Vagina (tissue), 2 donors: Measurements from ENCODE around the gene CCL26. TPM values are rescaled to one million over a fixed set of nuclear protein-coding genes. Genes with fewer than 3 reads are reported as not detected.
A peak's percentile ranks its signal among the peaks of the same experiment; 100 is the strongest.

Experiments used
- DNase-seq, 2 donors: peaks; one replicate each; pipeline ENCODE4 v3.0.0-alpha.2; 2017; ENCODE audit errors: extremely low spot score in 2 of 2
- H3K27ac ChIP-seq: fragments of 200-600 bp; sonication (generic); one replicate; pipeline ENCODE4 v1.5.1; 2019
- H3K27me3 ChIP-seq: fragments of 200-600 bp; sonication (generic); one replicate; pipeline ENCODE4 v1.5.1; 2019
- H3K36me3 ChIP-seq, 2 donors: fragments of 200-600 bp; sonication (generic); one replicate each; pipeline ENCODE4 v1.5.1; 2017 to 2019
- H3K4me1 ChIP-seq: fragments of 200-600 bp; sonication (generic); one replicate; pipeline ENCODE4 v1.5.1; 2019
- H3K4me3 ChIP-seq, 2 donors: fragments of 200-600 bp; sonication (generic); 1 replicate in 1 of 2; 2 replicates in 1 of 2; pipeline ENCODE4 v1.5.1; 2016 to 2019
- H3K9me3 ChIP-seq: fragments of 200-600 bp; sonication (generic); one replicate; pipeline ENCODE4 v1.5.1; 2019
- CTCF ChIP-seq, 3 experiments: fragments of 450-650 bp in 2 of 3; fragments of 200-600 bp in 1 of 3; sonication (generic) in 1 of 3; IDR thresholded peaks; one replicate each; pipeline ENCODE4 v1.5.1; 2017 to 2019; ENCODE audit warnings: antibody characterized with exemption in 3 of 3, mild to moderate bottlenecking in 2 of 3, moderate library complexity in 2 of 3
- POLR2A ChIP-seq, 2 donors: fragments of 450-650 bp; IDR thresholded peaks; one replicate each; pipeline ENCODE4 v1.6.1; 2017; ENCODE audit warnings: antibody characterized with exemption in 2 of 2, mild to moderate bottlenecking in 2 of 2, moderate library complexity in 2 of 2
- POLR2AphosphoS5 ChIP-seq, 2 donors: sonication (generic); formaldehyde crosslinking; IDR thresholded peaks; one replicate each; pipeline ENCODE4 v1.9.0; 2017; ENCODE audit warnings: antibody characterized with exemption in 2 of 2, mild to moderate bottlenecking in 2 of 2, low read depth in 1 of 2; ENCODE audit not compliant: insufficient read depth in 1 of 2
- intact Hi-C: fragments of 100-400 bp; cut with DNase I; formaldehyde crosslinking; loops from one replicate; pipeline ENCODE4 v1.15.1; 2023
- total RNA-seq: library from RNA; depleted of rRNA; stranded (reverse); fragments of >200 nt; gene quantifications from one replicate; pipeline ENCODE4 v1.2.3, GENCODE V29; 2016

CCL26 gene
- total RNA-seq, 1 donor from 2014 or later, result not detected

DNA sequence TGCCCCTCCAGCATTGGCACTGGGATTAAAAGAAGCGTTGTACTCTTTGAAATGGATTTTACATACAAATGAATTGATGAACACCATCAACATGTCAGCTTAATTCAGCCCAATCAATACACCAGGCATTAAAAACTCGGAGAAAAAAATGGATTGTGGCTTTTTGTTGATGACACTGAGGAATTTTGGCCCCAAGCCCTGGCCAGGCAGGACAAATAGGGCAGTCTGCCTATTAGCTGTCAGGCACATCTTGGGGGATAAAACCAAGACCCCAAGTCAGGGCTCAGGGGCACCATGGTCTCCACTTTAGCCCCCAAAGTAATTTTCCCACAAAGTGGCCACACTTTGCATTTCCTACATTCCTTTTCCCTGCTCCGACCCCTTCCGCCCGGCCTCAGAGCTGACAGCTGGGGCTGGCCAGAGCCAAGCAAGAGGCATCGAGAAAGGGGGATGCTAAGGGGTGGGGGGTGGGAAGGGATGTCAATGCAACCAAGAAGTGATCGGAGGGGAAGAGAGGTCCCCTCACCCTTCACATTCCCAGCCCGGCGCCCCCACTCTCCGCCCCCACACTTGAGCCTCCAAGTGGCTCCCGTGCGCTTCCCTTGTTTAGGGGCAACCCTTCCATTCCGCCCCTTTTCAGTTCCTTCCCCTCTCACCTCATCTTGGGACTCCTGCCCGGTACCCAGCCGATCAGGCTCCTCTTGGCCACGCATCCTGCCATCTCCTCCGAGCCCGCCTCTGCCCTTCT, 34.0 kb downstream of the CCL26 start:
- Histone ChIP-seq H3K27me3 (no peaks in the 10 kb centered on the region), H3K36me3 (no peaks in the 10 kb centered on the region), H3K27ac (peak overlapping the region; percentile 87), H3K4me1 (peaks cover 37% of the 10 kb centered on the region), H3K9me3 (no peaks in the 10 kb centered on the region), H3K4me3 (peak overlapping the region; percentile 65 to 99)
- no peak for DNase-seq
- intact Hi-C loops, result no loop called here
- TF ChIP-seq CTCF (IDR thresholded peaks at IDR 0.05) (no peak), POLR2AphosphoS5 (IDR thresholded peaks at IDR 0.05; ENCODE audit: insufficient read depth in 1 of 2, low read depth in 1 of 2) (no peak), POLR2A (IDR thresholded peaks at IDR 0.05) (no peak)

- H3K27me3 ChIP-seq, result no peaks in the 10 kb centered on the region
Measured at GRCh38 chr7:75735581-75736350, 36.2 kb downstream of the CCL26 start.

DNA sequence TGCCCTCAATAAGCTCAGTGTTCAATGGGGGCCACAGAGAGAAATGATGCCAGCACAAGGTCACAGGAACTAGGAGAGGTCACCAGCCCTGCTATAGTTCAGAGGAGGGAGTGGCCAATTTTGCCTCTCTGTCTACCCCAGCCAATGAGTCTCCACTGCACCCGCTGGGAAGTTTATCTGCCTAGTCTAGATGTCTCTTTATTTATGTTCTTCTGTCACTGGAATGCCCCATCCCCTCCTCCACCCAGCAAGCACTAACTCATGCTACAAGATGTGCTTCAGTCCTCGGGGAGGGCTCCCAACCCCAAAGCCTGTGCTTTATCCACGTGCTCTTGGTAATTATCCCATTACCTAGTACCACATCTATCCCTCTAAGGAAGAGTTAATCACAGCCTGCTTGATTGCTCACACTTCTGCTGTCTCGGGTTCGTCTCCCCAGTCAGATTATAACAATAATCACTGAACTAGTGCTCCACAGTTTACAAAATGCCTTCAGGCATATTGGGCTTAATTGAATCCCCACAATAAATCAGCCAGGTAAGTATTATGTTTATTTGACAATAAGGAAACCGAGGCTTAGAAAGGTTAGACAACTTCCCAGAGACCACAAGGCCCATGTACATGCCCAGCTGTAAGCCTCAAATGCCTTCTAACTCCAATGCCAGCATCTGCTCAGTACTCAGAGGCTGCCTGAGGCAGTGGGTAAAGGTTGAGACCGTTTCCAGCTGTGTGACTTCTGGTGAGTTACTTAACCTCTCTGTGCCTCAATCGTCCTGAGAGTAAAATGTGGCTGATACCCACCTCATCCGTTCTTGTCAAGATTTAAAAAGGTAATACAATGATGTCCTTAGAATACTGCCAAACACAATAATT, 37.2 kb downstream of the CCL26 start:
- Histone ChIP-seq H3K27me3 (no peaks in the 10 kb centered on the region), H3K4me3 (no peak overlapping the region), H3K4me1 (peaks cover 47% of the 10 kb centered on the region), H3K27ac (peak overlapping the region; percentile 70), H3K9me3 (no peaks in the 10 kb centered on the region), H3K36me3 (no peaks in the 10 kb centered on the region)
- no peak for TF ChIP-seq POLR2AphosphoS5 (IDR thresholded peaks at IDR 0.05; ENCODE audit: insufficient read depth in 1 of 2, low read depth in 1 of 2)
- no peak for TF ChIP-seq CTCF (IDR thresholded peaks at IDR 0.05)
- TF ChIP-seq POLR2A (IDR thresholded peaks at IDR 0.05), result no peak
- DNase-seq, result no peak
- intact Hi-C loops, result no loop called here

More at GRCh38 chr7:75735581-75736350, 36.2 kb downstream of the CCL26 start:
- TF ChIP-seq CTCF (IDR thresholded peaks at IDR 0.05) (no peak), POLR2A (IDR thresholded peaks at IDR 0.05) (no peak), POLR2AphosphoS5 (IDR thresholded peaks at IDR 0.05; ENCODE audit: insufficient read depth in 1 of 2, low read depth in 1 of 2) (no peak)
- DNase-seq, result no peak
- no peaks in the 10 kb centered on the region for H3K36me3 ChIP-seq
- no peak overlapping the region for H3K4me3 ChIP-seq
- H3K9me3 ChIP-seq, result no peaks in the 10 kb centered on the region
- peaks cover 47% of the 10 kb centered on the region for H3K4me1 ChIP-seq
- no peak overlapping the region for H3K27ac ChIP-seq
- intact Hi-C loops, result no loop called here

DNA sequence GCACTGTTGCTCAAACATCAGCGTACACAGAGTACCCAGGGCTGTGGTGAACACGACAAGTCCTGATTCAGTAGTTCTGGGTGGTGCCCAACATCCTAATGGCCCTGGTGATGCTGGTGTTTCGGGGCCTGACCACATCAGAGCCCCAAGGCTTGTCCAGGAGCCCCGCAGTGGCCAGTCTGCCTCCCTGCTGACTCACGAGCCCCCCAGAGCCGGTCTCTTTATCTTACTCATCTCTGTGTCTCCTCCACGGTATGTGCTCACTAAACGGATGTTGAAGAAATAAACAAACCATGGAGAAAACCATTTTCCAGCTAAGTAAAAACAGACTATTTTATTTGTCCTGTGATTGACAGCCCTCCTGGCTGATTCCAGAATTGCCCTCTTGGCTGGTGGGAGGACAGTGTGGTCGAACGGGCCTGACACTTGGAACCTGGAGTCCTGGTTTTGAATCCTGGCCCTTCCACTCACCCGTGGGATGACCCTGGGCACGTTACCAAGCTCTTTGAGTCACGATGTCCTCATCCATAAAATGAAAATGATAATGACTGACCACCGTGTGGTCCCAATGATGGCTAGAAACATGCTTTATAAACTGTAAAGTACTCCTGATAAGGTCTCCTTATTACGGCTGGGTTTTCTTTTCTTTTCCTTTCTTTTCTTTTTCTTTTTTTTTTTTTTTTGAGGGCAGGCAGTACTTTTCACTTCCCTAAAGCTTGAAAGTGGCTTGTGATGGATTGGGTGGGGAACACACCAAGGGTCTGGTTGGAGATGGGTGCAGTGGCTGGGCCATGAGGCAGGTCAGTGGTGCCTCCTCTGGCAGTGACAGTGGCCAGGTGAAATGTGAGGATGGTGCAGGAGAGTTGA, 39.0 kb downstream of the CCL26 start:
- TF ChIP-seq POLR2AphosphoS5 (IDR thresholded peaks at IDR 0.05; ENCODE audit: insufficient read depth in 1 of 2, low read depth in 1 of 2) (peak in 1 of 2 donors; percentile 58), POLR2A (IDR thresholded peaks at IDR 0.05) (no peak)
- no peak for DNase-seq
- Histone ChIP-seq H3K9me3 (no peaks in the 10 kb centered on the region), H3K27me3 (no peaks in the 10 kb centered on the region), H3K27ac (peak overlapping the region; percentile 70), H3K4me1 (peaks cover 53% of the 10 kb centered on the region), H3K4me3 (peak overlapping the region in 1 of 2 donors; percentile 9), H3K36me3 (no peaks in the 10 kb centered on the region)
- intact Hi-C loops, result no loop called here
